Osteoblast (primary cell): ENCODE data around the gene ANKRD12. TPM values are rescaled to one million over a fixed set of nuclear protein-coding genes. Genes with fewer than 3 reads are reported as not detected.

Experiments
- DNase-seq: peaks from one replicate; pipeline ENCODE4 v3.0.0; 2011; ENCODE audit warnings: low spot score, mixed read lengths; ENCODE audit not compliant: insufficient read length; ENCODE audit errors: missing footprints
- H2AFZ ChIP-seq: 2 replicates; pipeline ENCODE4 v1.6.0; 2011; ENCODE audit warnings: mild to moderate bottlenecking, low read length
- H3K27ac ChIP-seq: 2 replicates; pipeline ENCODE4 v1.5.1; 2011; ENCODE audit warnings: mild to moderate bottlenecking, low read depth, low read length, moderate library complexity
- H3K27me3 ChIP-seq: 2 replicates; pipeline ENCODE4 v1.6.0; 2012; ENCODE audit warnings: mild to moderate bottlenecking, control low read depth, inconsistent platforms, low read length, moderate library complexity; ENCODE audit not compliant: insufficient read depth
- H3K36me3 ChIP-seq: 2 replicates; pipeline ENCODE4 v1.5.1; 2011; ENCODE audit warnings: mild to moderate bottlenecking, low read length, control low read depth, moderate library complexity; ENCODE audit not compliant: insufficient read depth
- H3K4me1 ChIP-seq: 2 replicates; pipeline ENCODE4 v1.5.1; 2011; ENCODE audit warnings: mild to moderate bottlenecking, low read length, control low read depth, moderate library complexity; ENCODE audit not compliant: insufficient read depth
- H3K4me2 ChIP-seq: 2 replicates; pipeline ENCODE4 v1.6.0; 2011; ENCODE audit warnings: mild to moderate bottlenecking, low read length; ENCODE audit not compliant: insufficient read depth
- H3K4me3 ChIP-seq: fragments of 200-600 bp; sonication (generic); 3 replicates; pipeline ENCODE4 v1.5.1; 2012; ENCODE audit warnings: mild to moderate bottlenecking, low read length, inconsistent platforms; ENCODE audit not compliant: insufficient read depth
- H3K79me2 ChIP-seq: 2 replicates; pipeline ENCODE4 v1.6.0; 2012; ENCODE audit warnings: mild to moderate bottlenecking, low read length, control low read depth, inconsistent platforms; ENCODE audit not compliant: insufficient read depth
- H3K9me3 ChIP-seq: 2 replicates; pipeline ENCODE4 v1.5.1; 2011; ENCODE audit warnings: low read depth, low read length, control low read depth
- H4K20me1 ChIP-seq: 2 replicates; pipeline ENCODE4 v1.6.0; 2012; ENCODE audit warnings: mild to moderate bottlenecking, low read length, control low read depth; ENCODE audit not compliant: insufficient read depth
- CTCF ChIP-seq: IDR thresholded peaks from 2 replicates; pipeline ENCODE4 v1.5.1; 2011; ENCODE audit warnings: mild to moderate bottlenecking, low read depth, low read length, moderate library complexity; ENCODE audit errors: extremely low read depth
- total RNA-seq: library from RNA; depleted of rRNA; stranded (reverse); fragments of >200 nt; gene quantifications from 2 replicates; pipeline ENCODE4 v1.2.3, GENCODE V29; 2012

ANKRD12 gene
- total RNA-seq, 1 donor, result 47.8 TPM

GRCh38 chr18:9174302-9174701, 37.7 kb downstream of the ANKRD12 start:
- Histone ChIP-seq H3K9me3 (no peaks in the 10 kb centered on the region), H3K27ac (no peak overlapping the region), H3K27me3 (no peaks in the 10 kb centered on the region), H4K20me1 (peaks cover 47% of the 10 kb centered on the region), H3K4me2 (no peak overlapping the region), H3K36me3 (no peaks in the 10 kb centered on the region), H2AFZ (no peak overlapping the region), H3K4me3 (no peak overlapping the region), H3K4me1 (no peaks in the 10 kb centered on the region), H3K79me2 (peaks cover 90% of the 10 kb centered on the region)
- DNase-seq, result no peak
- TF ChIP-seq CTCF, result no peak

GRCh38 chr18:9175115-9175514, 38.5 kb downstream of the ANKRD12 start:
- Histone ChIP-seq H3K79me2 (peaks cover 97% of the 10 kb centered on the region), H3K4me1 (no peaks in the 10 kb centered on the region), H4K20me1 (peaks cover 49% of the 10 kb centered on the region), H2AFZ (no peak overlapping the region), H3K9me3 (no peaks in the 10 kb centered on the region), H3K4me3 (no peak overlapping the region), H3K27me3 (no peaks in the 10 kb centered on the region), H3K27ac (no peak overlapping the region), H3K4me2 (no peak overlapping the region), H3K36me3 (no peaks in the 10 kb centered on the region)
- peak; percentile 36 for DNase-seq
- TF ChIP-seq CTCF, result no peak

DNA sequence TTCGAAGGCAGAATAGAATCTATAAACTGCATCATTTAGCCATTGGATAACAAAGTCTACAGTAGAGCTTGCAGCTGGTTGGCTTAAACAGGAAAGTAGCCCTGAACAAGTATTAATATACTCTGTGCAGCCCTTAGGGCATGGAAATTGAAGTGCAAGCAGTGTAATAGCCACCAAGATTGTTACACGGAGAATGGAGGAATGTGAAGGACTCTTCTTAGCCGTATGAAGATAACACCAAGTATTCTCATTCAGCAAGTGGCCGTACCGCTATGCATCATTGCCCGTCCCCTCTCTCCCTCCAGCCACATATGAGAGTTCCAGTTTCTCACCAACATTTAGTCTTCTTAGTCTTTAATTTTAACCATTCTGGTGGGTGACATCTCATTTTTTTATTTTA, 40.5 kb downstream of the ANKRD12 start:
- no peaks in the 10 kb centered on the region for H3K36me3 ChIP-seq
- peaks cover 39% of the 10 kb centered on the region for H4K20me1 ChIP-seq
- no peak for DNase-seq
- no peak overlapping the region for H2AFZ ChIP-seq
- H3K4me2 ChIP-seq, result no peak overlapping the region
- H3K27me3 ChIP-seq, result no peaks in the 10 kb centered on the region
- H3K4me1 ChIP-seq, result no peaks in the 10 kb centered on the region
- peaks cover 99% of the 10 kb centered on the region for H3K79me2 ChIP-seq
- TF ChIP-seq CTCF, result no peak
- no peak overlapping the region for H3K4me3 ChIP-seq
- H3K27ac ChIP-seq, result no peak overlapping the region
- H3K9me3 ChIP-seq, result no peaks in the 10 kb centered on the region

GRCh38 chr18:9177466-9177865, 40.9 kb downstream of the ANKRD12 start:
- Histone ChIP-seq H3K27ac (no peak overlapping the region), H3K27me3 (no peaks in the 10 kb centered on the region), H3K4me2 (no peak overlapping the region), H3K79me2 (peaks cover 99% of the 10 kb centered on the region), H2AFZ (no peak overlapping the region), H3K4me3 (no peak overlapping the region), H4K20me1 (peaks cover 39% of the 10 kb centered on the region), H3K4me1 (no peaks in the 10 kb centered on the region), H3K9me3 (no peaks in the 10 kb centered on the region), H3K36me3 (no peaks in the 10 kb centered on the region)
- DNase-seq, result no peak
- no peak for TF ChIP-seq CTCF
